GM20431 (cell line): ENCODE results near the gene LGALS3.

Experiments used
- in situ Hi-C: fragments of 300-500 bp; cut with MseI, MboI; formaldehyde crosslinking; loops from one replicate; pipeline ENCODE4 v1.15.0; 2020; ENCODE audit warnings: low sequenced_read_pairs; ENCODE audit not compliant: unreplicated experiment

Gene LGALS3

GRCh38 chr14:55160989-55161388, 31.9 kb downstream of the LGALS3 start:
- in situ Hi-C loops = no loop called here

GRCh38 chr14:55170526-55170925, 41.5 kb downstream of the LGALS3 start:
- in situ Hi-C loops = no loop called here

DNA sequence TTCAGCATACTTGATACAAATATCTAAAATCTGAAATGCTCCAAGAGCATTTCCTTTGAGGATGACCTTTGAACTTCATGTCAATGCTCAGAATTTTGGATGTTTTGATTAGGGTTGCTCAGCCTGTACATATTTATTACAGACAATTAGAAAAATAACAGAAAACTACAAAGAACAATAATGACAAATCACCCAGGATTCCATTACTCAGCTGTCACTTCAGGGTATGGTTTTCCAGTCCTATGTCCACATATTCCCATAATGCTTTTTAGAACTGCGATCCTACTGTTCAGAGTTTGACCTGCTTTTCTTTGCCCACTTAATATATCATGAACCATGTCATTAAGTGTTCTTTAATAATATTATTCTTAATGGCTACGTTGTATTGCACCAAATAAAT, 51.0 kb downstream of the LGALS3 start:
- in situ Hi-C loops = no loop called here

GRCh38 chr14:55180434-55180833, 51.4 kb downstream of the LGALS3 start:
- in situ Hi-C loops = no loop called here

DNA sequence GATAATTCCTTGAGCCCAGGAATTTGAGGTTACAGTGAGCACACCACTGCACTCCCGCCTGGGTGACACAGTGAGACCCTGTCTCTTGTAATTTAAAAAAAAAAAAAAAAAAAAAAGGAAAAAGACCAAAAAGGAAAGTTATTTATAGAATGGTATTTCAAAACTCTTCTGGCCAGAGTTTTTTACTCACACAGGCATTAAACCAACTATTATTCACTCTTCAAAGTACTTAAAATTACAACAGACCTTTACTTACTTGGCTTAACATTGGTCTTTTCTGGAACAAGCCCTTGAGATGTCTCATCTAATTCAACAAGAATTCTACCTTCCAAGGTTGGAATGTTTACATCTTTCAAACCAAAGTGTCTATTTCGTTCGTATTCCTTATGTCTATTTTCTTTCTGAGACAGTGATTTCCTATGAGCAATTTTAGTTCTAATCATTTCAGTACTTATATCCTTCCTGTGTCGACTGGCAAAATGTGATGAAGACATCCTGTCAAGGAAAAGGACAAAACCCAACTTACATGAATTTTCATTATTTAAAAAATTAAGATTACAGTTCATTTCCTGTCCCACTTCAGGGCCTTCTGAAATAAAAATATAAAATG, 59.7 kb downstream of the LGALS3 start:
- in situ Hi-C loops = no loop called here

GRCh38 chr14:55190906-55191202, 61.8 kb downstream of the LGALS3 start:
- in situ Hi-C loops = no loop called here

DNA sequence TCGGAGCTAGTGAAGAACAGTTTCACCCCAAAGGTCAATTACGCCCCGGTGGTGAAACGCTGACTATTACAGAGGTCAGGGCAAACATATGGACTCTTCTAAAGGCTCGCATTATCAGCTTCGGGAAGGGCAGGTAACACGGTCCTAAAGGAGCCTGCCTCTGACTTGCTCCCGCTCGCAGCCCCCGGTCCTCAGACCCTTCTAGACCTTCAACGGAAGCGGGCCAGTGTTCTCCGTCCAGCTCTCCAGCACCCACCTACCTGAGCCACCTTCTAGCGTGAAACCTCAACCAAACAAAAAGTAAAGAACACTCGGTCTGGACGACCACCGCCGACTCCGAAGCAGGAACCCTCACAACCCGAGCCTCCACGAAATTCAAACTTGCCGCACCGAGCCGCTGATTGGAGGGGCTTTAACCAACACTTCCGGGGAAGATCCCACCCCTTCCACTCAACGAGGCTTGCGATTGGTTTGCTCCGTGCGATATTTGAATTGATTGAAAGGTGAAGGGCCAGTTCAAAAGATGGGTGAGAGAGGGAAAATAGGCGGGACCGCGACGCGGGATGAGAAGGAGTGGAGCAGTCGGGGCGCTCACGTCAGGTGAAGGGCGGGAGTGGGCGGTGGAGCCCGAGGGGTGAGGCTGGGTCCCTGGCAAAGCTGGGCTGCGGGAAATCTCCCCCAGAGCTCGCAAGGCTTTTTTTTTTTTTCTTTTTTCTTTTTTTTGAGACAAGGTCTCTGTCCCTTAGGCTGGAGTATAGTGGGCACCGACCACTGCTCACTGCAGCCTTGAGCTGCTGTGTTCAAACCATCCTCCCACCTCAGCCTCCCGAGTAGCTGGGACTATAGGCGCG, 62.4 kb downstream of the LGALS3 start, which contains the start of gene DLGAP5:
TSS of gene DLGAP5 (minus strand) at position 383 of the 851 bp plus-strand sequence. CDS start 2,406 bp downstream, outside the sequence.
- in situ Hi-C loops = no loop called here

DNA sequence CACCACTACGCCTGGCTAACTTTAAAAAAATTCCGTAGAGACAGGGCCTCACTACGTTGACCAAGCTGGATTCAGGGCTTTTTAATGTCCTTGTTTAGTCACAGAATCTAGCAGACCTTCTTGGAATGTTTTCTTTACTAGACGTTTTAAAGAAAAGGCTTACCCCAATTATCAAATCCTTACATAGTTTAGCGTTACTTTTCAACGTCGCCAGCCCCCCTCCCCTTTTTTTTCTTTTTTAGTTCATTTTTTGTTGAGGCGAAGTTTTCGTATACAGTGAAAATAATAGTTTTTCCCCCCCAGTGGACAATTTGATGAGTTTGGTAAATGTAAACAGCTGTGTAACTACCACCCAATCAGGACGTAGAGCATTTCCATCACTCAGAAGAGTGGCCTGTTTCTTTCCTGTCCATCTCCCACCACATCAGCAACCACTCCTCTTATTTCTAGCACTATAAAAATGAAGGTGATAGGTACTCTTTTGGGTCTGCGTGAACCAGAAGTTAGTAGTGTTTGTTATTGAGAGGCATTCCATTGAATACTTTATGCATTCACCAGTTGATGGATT, 63.1 kb downstream of the LGALS3 start:
- in situ Hi-C loops = no loop called here

GRCh38 chr14:55194656-55195355, 65.8 kb downstream of the LGALS3 start:
- in situ Hi-C loops = no loop called here
